ENCODE data around the gene ZNF385C.
"Not testable (repeated sequence)": the region's sequence is repeated elsewhere in the genome, so short reads cannot be mapped to it uniquely, and the experiment has no call there.

Gene ZNF385C

DNA sequence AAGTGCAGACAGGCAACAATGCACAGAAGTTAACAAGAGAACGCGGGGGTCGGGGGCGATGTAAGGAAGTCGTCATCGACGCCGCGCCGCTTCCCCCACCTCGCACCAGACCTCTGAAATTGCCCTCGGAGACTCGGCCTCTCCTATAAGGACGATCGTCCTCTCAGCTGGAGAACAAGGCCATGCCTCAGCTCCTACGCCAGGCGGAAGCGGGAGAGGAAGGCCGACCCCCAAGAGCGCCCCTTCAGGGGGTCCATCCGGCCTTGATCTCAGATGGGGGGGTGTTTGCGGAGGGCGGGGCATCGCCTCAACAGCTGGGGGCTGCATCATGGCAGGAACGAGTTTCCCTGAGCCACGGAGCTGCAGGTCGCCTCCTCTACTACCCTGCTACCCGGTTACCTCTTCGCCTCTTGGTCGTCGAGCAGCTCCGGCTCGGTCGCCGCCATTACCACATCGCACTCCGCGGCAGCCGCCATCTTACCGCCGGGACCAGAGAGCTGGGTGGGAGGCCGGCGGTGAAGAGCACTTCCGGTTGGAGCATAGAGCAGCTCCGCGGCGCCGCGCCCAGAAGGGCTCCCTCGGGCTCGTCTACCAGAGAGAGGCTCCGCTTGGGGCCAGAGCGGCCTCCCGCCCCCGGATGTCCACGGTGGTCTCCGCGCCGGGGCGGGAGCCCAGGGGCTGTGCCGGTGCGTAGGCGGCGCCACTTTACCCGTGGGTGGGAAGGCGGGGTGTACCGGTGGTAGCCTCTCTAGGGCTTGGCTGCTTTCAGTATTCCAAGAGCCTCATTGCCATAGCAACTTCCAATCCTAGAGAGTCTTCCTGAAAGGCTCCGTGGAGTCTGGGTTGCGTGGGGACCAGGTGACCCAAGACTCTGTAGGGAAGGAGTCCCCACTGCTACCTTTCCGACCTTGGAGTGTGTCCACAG, 81.1 kb downstream of the ZNF385C start, which contains the start of gene DNAJC7:
Gene DNAJC7 (minus strand): TSS at position 499 of the 925 bp plus-strand sequence. CDS start 23 bp downstream, at position 476.
- Mint-ChIP-seq H3K4me3 (peak within 1 kb of the TSS; percentile 99), H3K4me1 (peaks cover 64% of the 10 kb centered on the region), H3K27ac (peak within 1 kb of the TSS; percentile 98), H3K36me3 (peaks cover 17% of the 10 kb centered on the region), H3K9me3 (no peaks in the 10 kb centered on the region), H3K27me3 (no peaks in the 10 kb centered on the region)
- peak; percentile 92 for DNase-seq
- CTCF ChIA-PET: interaction anchor here (0.7 to 14.4 kb wide), 7 partner anchors 8 to 215 kb away, joined by 3 to 222 read pairs (median 4); partner anchors contain the start of genes DHX58, KAT2A and ODAD4

DNA sequence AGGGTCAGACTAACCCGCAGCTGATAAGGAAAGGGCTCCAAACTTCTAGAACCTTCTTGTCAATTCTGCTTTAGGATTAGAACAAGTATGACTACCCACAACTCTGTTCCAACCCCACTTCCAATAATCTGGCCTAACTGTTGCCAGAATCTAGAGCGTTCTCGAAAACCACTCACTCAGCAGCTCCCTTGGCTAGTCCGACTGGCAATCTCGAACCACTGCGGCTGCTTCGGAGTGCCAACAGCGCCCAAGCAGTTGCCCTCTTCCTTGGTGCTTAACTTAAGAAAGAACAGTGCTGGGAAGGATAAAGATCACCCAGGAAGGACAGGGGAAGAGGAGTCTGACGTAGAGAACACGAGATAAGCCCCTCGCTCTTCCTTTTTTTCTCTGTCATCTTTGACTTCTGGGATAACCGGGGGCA, 81.9 kb downstream of the ZNF385C start:
- H3K27ac Mint-ChIP-seq: peak overlapping the region; percentile 98
- CTCF ChIA-PET: interaction anchor here (2.1 to 14.4 kb wide), 2 partner anchors 9 to 99 kb away, joined by 8 to 222 read pairs; partner anchors contain the start of genes DHX58 and KAT2A
- H3K36me3 Mint-ChIP-seq: peaks cover 19% of the 10 kb centered on the region
- DNase-seq: peak; percentile 39
- H3K9me3 Mint-ChIP-seq: no peaks in the 10 kb centered on the region
- H3K4me3 Mint-ChIP-seq: peak overlapping the region; percentile 99
- no peaks in the 10 kb centered on the region for H3K27me3 Mint-ChIP-seq
- H3K4me1 Mint-ChIP-seq: peaks cover 65% of the 10 kb centered on the region

DNA sequence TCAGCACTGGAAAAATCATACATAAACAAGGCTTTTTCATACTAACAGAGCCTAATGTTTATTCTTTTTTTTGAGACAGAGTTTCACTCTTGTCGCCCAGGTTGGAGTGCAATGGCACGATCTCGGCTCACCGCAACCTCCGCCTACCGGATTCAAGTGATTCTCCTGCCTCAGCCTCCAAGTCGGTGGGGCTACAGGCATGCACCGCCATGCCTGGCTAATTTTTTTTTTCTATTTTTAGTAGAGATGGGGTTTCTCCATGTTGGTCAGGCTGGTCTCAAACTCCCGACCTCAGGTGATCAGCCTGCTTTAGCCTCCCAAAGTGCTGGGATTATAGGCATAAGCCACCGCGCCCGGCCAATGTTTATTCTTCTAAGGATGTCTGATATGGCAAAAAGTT, 84.5 kb downstream of the ZNF385C start:
- H3K9me3 Mint-ChIP-seq, H3K4me3 Mint-ChIP-seq, CTCF ChIA-PET, H3K27ac Mint-ChIP-seq, DNase-seq, H3K27me3 Mint-ChIP-seq: not testable (repeated sequence)
- H3K36me3 Mint-ChIP-seq: peaks cover 30% of the 10 kb centered on the region
- H3K4me1 Mint-ChIP-seq: peaks cover 61% of the 10 kb centered on the region

DNA sequence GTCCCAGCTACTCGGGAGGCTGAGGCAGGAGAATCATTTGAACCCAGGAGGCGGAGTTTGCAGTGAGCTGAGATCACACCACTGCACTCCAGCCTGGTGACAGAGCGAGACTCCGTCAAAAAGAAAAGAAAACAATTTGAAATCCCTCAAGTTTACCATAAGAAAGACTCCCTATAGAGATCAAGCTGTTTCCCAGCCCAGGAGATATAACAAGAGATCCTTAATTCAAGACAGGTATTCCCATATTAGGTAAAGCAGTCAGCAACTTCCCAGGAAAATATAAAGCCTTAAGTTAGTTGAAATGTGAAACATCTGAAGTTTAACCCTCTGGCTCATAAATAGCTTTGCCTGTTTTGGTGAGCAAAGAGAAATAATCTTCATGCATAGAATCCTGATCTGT, 85.9 kb downstream of the ZNF385C start:
- H3K36me3 Mint-ChIP-seq: peaks cover 30% of the 10 kb centered on the region
- not testable (repeated sequence) for H3K9me3 Mint-ChIP-seq, H3K4me3 Mint-ChIP-seq, H3K27me3 Mint-ChIP-seq, H3K27ac Mint-ChIP-seq, DNase-seq
- peaks cover 51% of the 10 kb centered on the region for H3K4me1 Mint-ChIP-seq
- CTCF ChIA-PET: interaction anchor here (0.6 to 2.2 kb wide), 4 partner anchors 11 to 282 kb away, joined by 3 to 5 read pairs (median 4); no protein-coding TSS in a partner anchor

DNA sequence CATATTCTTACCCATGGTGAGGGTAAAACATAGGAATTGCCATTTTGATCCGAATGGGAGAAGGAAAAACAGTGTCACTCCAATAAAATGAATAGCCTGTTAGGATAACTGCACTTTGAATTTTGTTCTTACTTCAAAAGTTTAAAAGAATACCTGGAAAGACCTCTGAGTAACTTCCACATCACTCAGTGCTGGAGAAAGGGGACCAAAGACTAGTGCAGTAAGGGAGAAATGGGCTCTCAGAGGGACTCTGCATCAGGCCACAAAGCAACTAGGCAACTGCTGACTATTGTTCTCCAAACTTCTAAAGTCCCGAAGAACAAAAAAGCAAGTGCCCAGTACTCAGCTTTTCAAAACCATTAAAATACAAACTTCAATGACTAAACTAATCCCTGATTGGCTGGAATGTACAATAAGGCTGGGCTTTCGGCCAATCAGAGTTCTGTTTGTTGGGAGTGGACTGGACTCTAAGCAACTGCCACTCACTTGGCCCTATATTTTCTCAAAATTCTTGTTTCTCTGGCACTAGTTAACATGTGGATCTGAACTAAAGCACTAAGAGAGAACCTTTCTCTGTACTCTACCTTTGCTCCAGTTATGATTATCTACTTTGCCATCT, 87.3 kb downstream of the ZNF385C start:
- DNase-seq: no peak
- Mint-ChIP-seq H3K9me3 (no peaks in the 10 kb centered on the region), H3K27ac (peak overlapping the region; percentile 11)

DNA sequence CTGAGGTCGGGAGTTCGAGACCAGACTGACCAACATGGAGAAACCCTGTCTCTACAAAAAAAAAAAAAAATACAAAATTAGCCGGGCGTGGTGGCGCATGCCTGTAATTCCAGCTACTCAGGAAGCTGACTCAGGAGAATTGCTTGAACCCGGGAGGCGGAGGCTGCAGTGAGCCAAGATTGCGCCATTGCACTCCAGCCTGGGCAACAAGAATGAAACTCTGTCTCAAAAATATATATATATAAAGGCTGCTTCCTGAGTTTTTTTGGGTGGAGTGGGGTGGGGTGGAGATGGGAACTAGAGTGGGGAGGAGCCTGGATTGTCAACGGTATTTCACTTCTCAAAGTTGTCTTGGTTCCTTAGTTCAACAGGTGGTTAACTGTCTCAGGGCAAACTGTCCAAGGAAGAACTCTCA, 88.0 kb downstream of the ZNF385C start:
- not testable (repeated sequence) for DNase-seq, H3K9me3 Mint-ChIP-seq, H3K4me3 Mint-ChIP-seq, H3K27me3 Mint-ChIP-seq
- peak overlapping the region; percentile 2 for H3K27ac Mint-ChIP-seq
- CTCF ChIA-PET: interaction anchor here (1.8 to 2.5 kb wide), 2 partner anchors 10 to 48 kb away, joined by 5 read pairs; partner anchors contain the start of gene NKIRAS2
- H3K36me3 Mint-ChIP-seq: peaks cover 31% of the 10 kb centered on the region
- peaks cover 41% of the 10 kb centered on the region for H3K4me1 Mint-ChIP-seq

More for the DNA sequence above, 87.3 kb downstream of the ZNF385C start:
- H3K4me3 Mint-ChIP-seq: no peak overlapping the region
- peaks cover 32% of the 10 kb centered on the region for H3K36me3 Mint-ChIP-seq
- peaks cover 47% of the 10 kb centered on the region for H3K4me1 Mint-ChIP-seq
- CTCF ChIA-PET: interaction anchor here (1.7 to 2.5 kb wide), 2 partner anchors 9 to 12 kb away, joined by 5 read pairs; partner anchors contain the start of gene NKIRAS2
- no peaks in the 10 kb centered on the region for H3K27me3 Mint-ChIP-seq

DNA sequence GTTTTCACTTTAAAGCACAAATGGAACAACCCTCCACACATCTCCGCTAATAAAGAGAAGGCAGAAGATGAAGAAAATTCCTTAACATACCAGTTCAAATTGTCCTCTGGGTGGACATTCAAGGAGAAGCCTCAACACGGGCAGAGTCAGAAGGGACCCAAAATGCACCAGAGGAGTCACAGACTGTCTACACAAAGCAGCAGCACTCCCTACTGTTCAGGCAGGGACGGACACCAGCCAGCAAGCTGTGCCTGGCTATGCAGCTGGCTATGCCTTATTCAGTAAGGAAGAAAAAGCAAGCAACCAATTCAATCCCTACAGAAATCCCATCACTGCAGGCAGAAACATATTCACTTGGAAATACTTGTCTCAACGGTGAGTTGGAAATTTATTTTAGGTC, 89.1 kb downstream of the ZNF385C start:
- Mint-ChIP-seq H3K4me1 (peaks cover 38% of the 10 kb centered on the region), H3K36me3 (peaks cover 30% of the 10 kb centered on the region), H3K9me3 (no peaks in the 10 kb centered on the region), H3K27ac (no peak overlapping the region), H3K27me3 (no peaks in the 10 kb centered on the region), H3K4me3 (no peak overlapping the region)
- CTCF ChIA-PET: interaction anchor here (1.1 to 2.5 kb wide), 3 partner anchors 11 to 49 kb away, joined by 4 to 5 read pairs (median 5); partner anchors contain the start of gene NKIRAS2
- DNase-seq: no peak

DNA sequence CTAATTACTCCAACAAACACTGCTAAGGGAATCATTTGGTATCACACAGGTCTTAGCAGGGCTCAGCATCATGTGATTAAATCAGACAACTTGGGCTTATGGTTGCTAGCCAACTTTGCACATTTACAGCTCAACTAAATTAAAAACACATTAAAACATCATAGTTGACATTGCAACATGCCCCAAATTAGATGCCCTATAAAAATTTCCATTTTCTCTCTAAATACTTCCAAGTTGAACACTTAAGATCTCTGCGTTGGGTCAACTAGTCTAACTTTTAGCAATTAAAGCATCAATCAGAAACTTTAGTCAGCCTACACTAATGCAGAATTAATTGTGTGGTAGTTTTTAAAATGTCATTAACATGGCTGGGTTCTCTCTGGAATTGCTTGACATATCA, 93.1 kb downstream of the ZNF385C start:
- Mint-ChIP-seq H3K27me3 (no peaks in the 10 kb centered on the region), H3K4me1 (peaks cover 11% of the 10 kb centered on the region)

DNA sequence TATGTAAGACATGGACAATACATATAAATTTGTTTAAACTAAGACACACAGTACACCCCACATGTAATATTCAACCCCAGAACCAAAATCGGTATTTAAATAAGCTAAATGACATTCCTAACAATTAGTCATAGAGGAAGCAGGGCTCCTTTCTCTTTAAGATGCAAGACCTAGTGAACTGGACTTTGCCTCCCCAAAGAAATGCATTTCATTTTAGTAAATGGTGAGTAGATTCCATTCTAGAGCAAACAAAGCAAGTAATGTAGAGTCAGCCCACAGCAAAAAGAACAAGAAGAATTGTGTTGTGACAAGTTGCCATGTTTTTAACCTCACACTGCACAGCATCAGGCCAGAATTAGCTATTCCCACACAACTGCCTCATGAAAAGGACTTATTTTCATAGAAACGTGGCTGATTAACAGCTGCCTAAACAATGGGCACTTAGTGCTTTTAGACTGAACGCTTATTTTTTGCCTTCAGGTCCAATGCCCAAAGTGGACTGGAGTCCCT, 95.4 kb downstream of the ZNF385C start:
- Mint-ChIP-seq H3K4me1 (peaks cover 4% of the 10 kb centered on the region), H3K36me3 (peaks cover 31% of the 10 kb centered on the region), H3K27me3 (no peaks in the 10 kb centered on the region), H3K4me3 (no peak overlapping the region), H3K9me3 (no peaks in the 10 kb centered on the region), H3K27ac (no peak overlapping the region)
- no peak for DNase-seq
- CTCF ChIA-PET: interaction anchor here (1.3 kb wide), 2 partner anchors 18 to 65 kb away, joined by 3 read pairs; no protein-coding TSS in a partner anchor

More for the DNA sequence above, 93.1 kb downstream of the ZNF385C start:
- DNase-seq: no peak
- CTCF ChIA-PET: no interaction called here
- no peak overlapping the region for H3K27ac Mint-ChIP-seq
- H3K36me3 Mint-ChIP-seq: peaks cover 30% of the 10 kb centered on the region
- H3K9me3 Mint-ChIP-seq: no peaks in the 10 kb centered on the region
- no peak overlapping the region for H3K4me3 Mint-ChIP-seq

DNA sequence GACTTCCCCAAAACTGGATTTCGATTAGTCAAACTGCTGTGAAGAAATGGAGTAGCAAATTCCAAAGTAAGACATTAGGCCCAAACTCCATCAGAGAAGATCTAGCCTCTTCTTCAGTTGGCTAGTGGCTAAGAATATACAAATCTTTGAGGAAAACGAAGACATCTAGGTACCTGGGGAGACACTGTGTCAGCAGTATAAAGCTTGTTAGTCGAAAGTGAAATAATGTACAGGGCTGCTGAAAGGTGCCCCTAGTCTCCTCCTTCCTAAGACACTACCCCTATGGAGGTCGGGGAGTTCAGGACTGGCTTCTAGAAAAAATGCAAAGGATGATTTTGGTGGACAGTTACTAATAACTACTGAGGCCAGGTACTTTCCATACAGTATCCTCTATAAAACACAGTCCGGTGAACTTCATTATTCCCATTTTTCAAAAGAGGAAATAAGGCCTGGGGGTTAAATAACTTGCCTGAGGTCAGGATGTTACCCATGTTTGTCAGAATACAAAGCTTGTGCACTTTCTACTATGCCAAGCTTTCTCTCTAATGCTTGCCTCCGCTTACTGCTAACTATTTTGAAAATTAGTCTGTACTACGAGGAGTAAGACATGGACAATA, 96.0 kb downstream of the ZNF385C start:
- Mint-ChIP-seq H3K27ac (no peak overlapping the region), H3K4me1 (peaks cover 4% of the 10 kb centered on the region), H3K36me3 (peaks cover 31% of the 10 kb centered on the region), H3K4me3 (no peak overlapping the region), H3K27me3 (no peaks in the 10 kb centered on the region), H3K9me3 (no peaks in the 10 kb centered on the region)
- CTCF ChIA-PET: interaction anchor here (1.3 kb wide), 1 partner anchor 66 kb away, joined by 3 read pairs; no protein-coding TSS in a partner anchor
- no peak for DNase-seq

DNA sequence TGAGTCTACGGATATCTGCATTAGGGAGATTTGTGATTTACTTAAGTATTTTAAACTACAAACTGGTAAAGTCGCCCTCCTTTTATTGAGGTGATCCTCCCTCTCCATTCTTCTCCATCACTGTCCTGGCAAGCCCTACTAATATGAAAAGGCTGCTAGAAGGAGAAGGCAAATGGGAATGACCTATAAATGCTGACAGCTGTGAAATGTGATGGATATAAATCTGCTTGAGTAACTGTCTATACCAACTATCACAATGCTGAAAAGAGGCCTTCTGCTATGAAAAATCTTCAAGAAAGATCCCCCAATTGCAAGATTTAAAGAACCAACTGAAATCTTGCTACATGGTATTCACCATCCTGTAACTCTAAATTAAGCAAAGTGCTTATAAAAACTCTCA, 96.5 kb downstream of the ZNF385C start:
- H3K27ac Mint-ChIP-seq: no peak overlapping the region
- no peak overlapping the region for H3K4me3 Mint-ChIP-seq
- no peaks in the 10 kb centered on the region for H3K9me3 Mint-ChIP-seq
- no peaks in the 10 kb centered on the region for H3K27me3 Mint-ChIP-seq
- H3K36me3 Mint-ChIP-seq: peaks cover 32% of the 10 kb centered on the region
- H3K4me1 Mint-ChIP-seq: peaks cover 4% of the 10 kb centered on the region
- DNase-seq: no peak
- CTCF ChIA-PET: interaction anchor here (1.3 kb wide), 1 partner anchor 66 kb away, joined by 3 read pairs; no protein-coding TSS in a partner anchor

DNA sequence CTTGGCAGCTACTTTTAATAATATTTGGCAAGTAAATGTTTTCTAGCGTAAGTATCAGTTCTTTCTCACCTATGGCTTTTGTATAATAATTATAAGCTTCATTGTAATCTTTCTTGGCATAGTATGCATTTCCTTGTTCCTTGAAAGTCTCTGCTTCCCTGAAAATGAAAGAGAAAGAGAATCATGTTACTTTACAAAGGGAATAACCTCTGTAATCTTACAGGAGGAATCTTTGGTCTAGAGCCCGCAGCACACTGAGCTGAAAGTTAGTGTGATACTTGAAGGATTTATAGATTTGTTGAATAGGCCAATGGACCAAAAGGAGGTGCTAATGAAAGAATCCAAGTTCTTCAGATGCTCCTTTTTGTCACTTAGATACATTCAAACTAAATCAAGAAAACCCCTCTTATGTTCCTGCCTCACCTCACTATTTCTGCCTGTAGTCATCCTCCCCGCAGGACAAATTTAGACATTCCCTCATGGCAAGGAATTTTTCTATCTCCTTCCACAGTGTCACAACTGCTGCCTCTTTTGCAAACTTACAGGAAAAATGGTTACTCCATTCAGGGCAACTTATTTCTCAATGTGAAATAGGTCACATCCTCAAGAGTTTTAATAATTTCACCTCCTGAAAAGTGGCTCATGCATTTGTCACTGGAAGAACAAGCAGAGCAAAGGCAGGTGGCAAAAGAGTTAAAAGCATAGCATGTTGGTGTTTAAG, 97.7 kb downstream of the ZNF385C start:
- H3K4me3 Mint-ChIP-seq: no peak overlapping the region
- H3K4me1 Mint-ChIP-seq: peaks cover 4% of the 10 kb centered on the region
- H3K9me3 Mint-ChIP-seq: no peaks in the 10 kb centered on the region
- H3K36me3 Mint-ChIP-seq: peaks cover 42% of the 10 kb centered on the region
- H3K27me3 Mint-ChIP-seq: no peaks in the 10 kb centered on the region
- H3K27ac Mint-ChIP-seq: no peak overlapping the region
- CTCF ChIA-PET: interaction anchor here (0.9 kb wide), 1 partner anchor 23 kb away, joined by 3 read pairs; no protein-coding TSS in a partner anchor
- DNase-seq: no peak

DNA sequence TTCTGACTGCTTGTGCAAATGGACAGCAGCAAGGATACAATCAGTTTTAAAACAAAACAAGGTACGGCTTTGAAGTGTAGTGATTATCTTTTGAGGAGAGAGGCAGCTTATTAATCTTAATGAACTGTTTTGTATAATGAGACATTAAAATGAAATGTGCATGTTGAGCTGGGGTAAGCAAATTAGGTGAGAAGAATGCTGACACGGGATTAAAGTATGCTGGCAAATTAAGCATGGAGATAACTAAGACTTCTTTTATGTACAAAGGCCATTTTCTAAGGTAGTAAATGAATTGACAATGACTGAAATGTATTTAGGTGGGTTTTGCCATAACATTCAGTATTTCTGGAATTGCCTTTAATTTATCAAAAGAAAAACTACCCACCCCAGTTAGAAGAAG, 99.8 kb downstream of the ZNF385C start:
- CTCF ChIA-PET: interaction anchor here (1.3 kb wide), 1 partner anchor 22 kb away, joined by 3 read pairs; the partner anchor contains the start of gene NKIRAS2
- Mint-ChIP-seq H3K27me3 (no peaks in the 10 kb centered on the region), H3K9me3 (no peaks in the 10 kb centered on the region), H3K27ac (no peak overlapping the region), H3K4me1 (peaks cover 1% of the 10 kb centered on the region), H3K36me3 (peaks cover 46% of the 10 kb centered on the region), H3K4me3 (no peak overlapping the region)
- no peak for DNase-seq

Measured in activated naive CD4-positive, alpha-beta T cell treated with anti-CD3 and anti-CD28 coated beads, Interleukin-2, amount 10 ng/mL, durations not matched to agents 7 days and 5 days (primary cell).